ENCODE data around the gene IGSF6. TPM values are rescaled to one million over a fixed set of nuclear protein-coding genes. Genes with fewer than 3 reads are reported as not detected.

The IGSF6 gene
- total RNA-seq, 1 experiment from 2014 or later = not detected

GRCh38 chr16:21628772-21629171 is 23.6 kb downstream of the IGSF6 start:
- Histone ChIP-seq H3K79me1 (ENCODE audit: insufficient read depth, low read depth, low read length, poor library complexity, severe bottlenecking) (no peaks in the 10 kb centered on the region), H2BK120ac (ENCODE audit: low read depth, low read length, poor library complexity, severe bottlenecking) (no peak overlapping the region), H4K20me1 (ENCODE audit: control insufficient read depth, insufficient read depth, insufficient read length) (no peaks in the 10 kb centered on the region), H2BK5ac (ENCODE audit: insufficient read length, low read length) (no peak overlapping the region), H3K27ac (ENCODE audit: insufficient read length, low read depth, low read length) (no peak overlapping the region), H2BK20ac (ENCODE audit: low read depth, low read length, poor library complexity, severe bottlenecking) (no peak overlapping the region), H2BK15ac (ENCODE audit: low read depth, low read length) (no peak overlapping the region), H3K23ac (ENCODE audit: insufficient read length, low read depth, low read length) (no peak overlapping the region), H2AK5ac (ENCODE audit: insufficient read length, low read length) (no peak overlapping the region), H3K27me3 (ENCODE audit: insufficient read depth, low read length) (no peaks in the 10 kb centered on the region), H2AFZ (ENCODE audit: low read length) (no peak overlapping the region), H2BK12ac (ENCODE audit: insufficient read length, low read depth, low read length) (no peak overlapping the region), H4K8ac (replicated peaks; ENCODE audit: insufficient read length, low read depth, low read length) (no peak overlapping the region), H3K4me1 (ENCODE audit: insufficient read depth, low read length) (no peaks in the 10 kb centered on the region), H3K56ac (ENCODE audit: insufficient read length, low read depth, low read length) (no peak overlapping the region), H4K5ac (ENCODE audit: insufficient read length, low read depth, low read length) (no peak overlapping the region), H3K4ac (ENCODE audit: low read depth, low read length) (no peak overlapping the region), H3K4me2 (ENCODE audit: insufficient read depth, insufficient read length, low read length) (no peak overlapping the region), H3K9ac (ENCODE audit: extremely low read depth, insufficient read length, low read length) (no peak overlapping the region), H3K23me2 (ENCODE audit: insufficient read length, low read depth, low read length, poor library complexity, severe bottlenecking) (no peaks in the 10 kb centered on the region), H3K18ac (ENCODE audit: insufficient read length, low read depth, low read length) (no peak overlapping the region), H4K91ac (ENCODE audit: insufficient read length, low read depth, low read length) (no peak overlapping the region), H3T11ph (ENCODE audit: low read length) (no peak overlapping the region), H3K9me3 (ENCODE audit: control insufficient read depth, low read depth, low read length) (no peaks in the 10 kb centered on the region), H3K79me2 (ENCODE audit: insufficient read depth, low read length) (no peaks in the 10 kb centered on the region; the same call in 1 of the 2 replicates), H3K14ac (ENCODE audit: insufficient read depth, low read length) (no peak overlapping the region)
- Mint-ChIP-seq H3K27me3 (ENCODE audit: low read depth) (no peaks in the 10 kb centered on the region), H3K4me1 (peaks cover under 1 to 11% of the 10 kb centered on the region in 2 experiments; a peak in 1 of 4 replicates), H3K9me3 (peaks cover 16 to 18% of the 10 kb centered on the region in 2 experiments; a peak in 4 of 5 replicates), H3K36me3 (ENCODE audit: insufficient read depth in 1 of 3, low read depth in 3 of 3) (peaks cover 59 to 65% (median 61%) of the 10 kb centered on the region in 3 experiments), H3K4me3 (no peak overlapping the region), H3K27ac (peak overlapping the region in 1 of 3 experiments; percentile 84; a peak in 1 of 7 replicates)
- no peak for TF ChIP-seq CTCF (conservative IDR thresholded peaks at IDR 0.05)
- DNase-seq = no peak
- no CpG with 5 or more reads among the region's 5 CpGs for WGBS (ENCODE audit: extremely low coverage, insufficient read length, low lambda C conversion rate)
